Neural crest cell (in vitro differentiated cells): ENCODE results near the gene ALAD. TPM values are rescaled to one million over a fixed set of nuclear protein-coding genes. Genes with fewer than 3 reads are reported as not detected.
A peak's percentile ranks its signal among the peaks of the same experiment; 100 is the strongest.

Experiments used
- DNase-seq: peaks from one replicate; pipeline ENCODE4 v3.0.0; 2021; ENCODE audit warnings: low read depth, mixed read lengths, low spot score
- H3K27ac Mint-ChIP-seq: one replicate; pipeline ENCODE4 v1.8.0; 2021; ENCODE audit warnings: mild to moderate bottlenecking, mixed read lengths; ENCODE audit not compliant: unreplicated experiment
- H3K27me3 Mint-ChIP-seq: 2 replicates; pipeline ENCODE4 v1.8.0; 2021; ENCODE audit warnings: low read depth, mild to moderate bottlenecking, mixed read lengths
- H3K36me3 Mint-ChIP-seq: 2 replicates; pipeline ENCODE4 v1.8.0; 2021; ENCODE audit warnings: low read depth, mild to moderate bottlenecking, mixed read lengths
- H3K4me1 Mint-ChIP-seq: 2 replicates; pipeline ENCODE4 v1.8.0; 2021; ENCODE audit warnings: mixed read lengths
- H3K4me3 Mint-ChIP-seq: one replicate; pipeline ENCODE4 v1.8.0; 2021; ENCODE audit warnings: mild to moderate bottlenecking, mixed read lengths
- H3K9me3 Mint-ChIP-seq: 2 replicates; pipeline ENCODE4 v1.8.0; 2021; ENCODE audit warnings: mixed read lengths
- CTCF ChIP-seq: fragments of 200-600 bp; sonication (generic); conservative IDR thresholded peaks from 2 replicates; pipeline ENCODE4 v1.5.0; 2021; ENCODE audit warnings: antibody characterized with exemption, mild to moderate bottlenecking
- total RNA-seq: library from RNA; stranded (reverse); gene quantifications from 2 replicates; pipeline ENCODE4 v1.2.1, GENCODE V29; 2021

Gene ALAD
- total RNA-seq, 1 donor from 2014 or later: 23.2 TPM

GRCh38 chr9:113375057-113376023 lies 25.7 kb downstream of the ALAD start:
- no peaks in the 10 kb centered on the region for H3K27me3 Mint-ChIP-seq
- H3K4me1 Mint-ChIP-seq: peaks cover 6% of the 10 kb centered on the region
- H3K4me3 Mint-ChIP-seq: peak overlapping the region; percentile 86
- no peaks in the 10 kb centered on the region for H3K9me3 Mint-ChIP-seq
- no peak overlapping the region for H3K27ac Mint-ChIP-seq
- DNase-seq: no peak
- TF ChIP-seq CTCF: no peak
- H3K36me3 Mint-ChIP-seq: no peaks in the 10 kb centered on the region

- Mint-ChIP-seq H3K4me3 (peak overlapping the region; percentile 38), H3K9me3 (no peaks in the 10 kb centered on the region), H3K27me3 (no peaks in the 10 kb centered on the region), H3K4me1 (peaks cover 6% of the 10 kb centered on the region), H3K27ac (no peak overlapping the region), H3K36me3 (no peaks in the 10 kb centered on the region)
- DNase-seq: no peak
- TF ChIP-seq CTCF: no peak
Measured at GRCh38 chr9:113373676-113374392, 27.2 kb downstream of the ALAD start.

- DNase-seq: no peak
- H3K36me3 Mint-ChIP-seq: no peaks in the 10 kb centered on the region
- peak overlapping the region; percentile 43 for H3K27ac Mint-ChIP-seq
- H3K4me3 Mint-ChIP-seq: peak overlapping the region; percentile 34
- no peak for TF ChIP-seq CTCF
- H3K27me3 Mint-ChIP-seq: no peaks in the 10 kb centered on the region
- H3K9me3 Mint-ChIP-seq: no peaks in the 10 kb centered on the region
- peaks cover 6% of the 10 kb centered on the region for H3K4me1 Mint-ChIP-seq
Measured at GRCh38 chr9:113373256-113373655, 27.8 kb downstream of the ALAD start.

GRCh38 chr9:113372059-113372458 lies 29.0 kb downstream of the ALAD start:
- H3K9me3 Mint-ChIP-seq: no peaks in the 10 kb centered on the region

More at GRCh38 chr9:113372059-113372458, 29.0 kb downstream of the ALAD start:
- Mint-ChIP-seq H3K36me3 (no peaks in the 10 kb centered on the region), H3K27me3 (no peaks in the 10 kb centered on the region), H3K4me1 (peaks cover 6% of the 10 kb centered on the region), H3K27ac (no peak overlapping the region), H3K4me3 (no peak overlapping the region)
- no peak for DNase-seq
- TF ChIP-seq CTCF: no peak
